ENCODE measurements around the gene GARIN5A. TPM values are rescaled to one million over a fixed set of nuclear protein-coding genes. Genes with fewer than 3 reads are reported as not detected.
A peak's percentile ranks its signal among the peaks of the same experiment; 100 is the strongest.

GARIN5A gene
- total and polyA plus RNA-seq, 8 donors = 0.55 to 3.1 (median 1.4) TPM; not detected in 2

DNA sequence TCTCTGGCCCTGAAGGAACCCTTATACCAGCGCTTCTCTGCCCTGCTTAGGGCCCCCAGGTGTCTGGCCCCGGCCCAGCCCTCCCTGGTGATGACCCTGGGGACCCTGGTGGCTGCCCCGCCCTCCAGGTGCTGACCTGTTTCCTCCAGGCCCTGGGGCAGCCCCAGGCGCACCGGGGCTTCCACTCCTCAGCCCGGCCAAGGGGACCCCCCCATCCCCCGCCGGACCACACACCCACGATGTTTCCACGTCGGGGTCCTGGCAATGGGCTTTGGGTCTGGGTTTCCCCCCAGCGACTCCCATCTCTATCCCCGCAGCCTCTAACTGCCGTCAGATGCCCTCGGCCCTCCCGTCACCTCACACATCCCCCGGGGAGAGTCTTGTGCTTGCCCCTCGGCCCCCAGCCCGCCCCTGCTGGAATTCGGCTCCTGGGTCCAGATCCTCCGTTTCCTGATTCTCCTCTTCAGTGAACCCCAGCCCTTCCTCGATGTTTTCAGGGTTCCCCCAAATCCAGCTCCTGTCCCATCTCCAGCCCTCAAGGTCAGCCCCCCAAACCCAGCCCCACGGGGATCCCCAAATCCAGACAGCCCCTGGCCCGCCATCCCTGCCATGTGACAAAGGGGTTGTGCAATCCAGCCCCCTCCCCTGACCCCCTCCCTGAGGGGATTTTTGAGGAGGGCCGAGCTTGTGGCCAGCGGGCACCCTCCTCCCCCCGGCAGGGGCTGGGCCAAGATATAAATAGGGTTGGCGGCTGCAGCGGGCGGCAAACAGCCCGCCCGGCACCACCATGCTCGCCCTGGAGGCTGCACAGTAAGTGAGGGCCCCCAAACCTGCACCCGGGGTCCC lies 58.2 kb downstream of the GARIN5A start, which contains the start of gene SPIB:
TSS of gene SPIB (plus strand) at position 763 of the 846 bp plus-strand sequence. CDS start at position 788, 25 bp downstream.
- peaks cover 0 to 73% (median 30%) of the 10 kb centered on the region in 3 donors for H3K27me3 ChIP-seq
- no peak for TF ChIP-seq POLR2AphosphoS5 (IDR thresholded peaks at IDR 0.05)
- no peak for TF ChIP-seq CTCF (IDR thresholded peaks at IDR 0.05)
- no peak for TF ChIP-seq EP300 (IDR thresholded peaks at IDR 0.05)
- no peak for TF ChIP-seq POLR2A (IDR thresholded peaks at IDR 0.05)
- H3K27ac ChIP-seq = no peak within 1 kb of the TSS
- peak within 1 kb of the TSS in 1 of 4 donors; percentile 13 for H3K4me3 ChIP-seq
- H3K9me3 ChIP-seq = no peaks in the 10 kb centered on the region
- H3K4me1 ChIP-seq = peaks cover 0 to 37% (median 26%) of the 10 kb centered on the region in 4 donors
- 16 to 29% (median 19%) methylated on average over 27 to 34 of the region's 34 CpGs for WGBS, 5 donors
- peak in 1 of 2 donors; percentile 51 for DNase-seq
- intact Hi-C loops (cut with DNase I; ENCODE audit: low total_unique reads) = no loop called here
- no peaks in the 10 kb centered on the region for H3K36me3 ChIP-seq

DNA sequence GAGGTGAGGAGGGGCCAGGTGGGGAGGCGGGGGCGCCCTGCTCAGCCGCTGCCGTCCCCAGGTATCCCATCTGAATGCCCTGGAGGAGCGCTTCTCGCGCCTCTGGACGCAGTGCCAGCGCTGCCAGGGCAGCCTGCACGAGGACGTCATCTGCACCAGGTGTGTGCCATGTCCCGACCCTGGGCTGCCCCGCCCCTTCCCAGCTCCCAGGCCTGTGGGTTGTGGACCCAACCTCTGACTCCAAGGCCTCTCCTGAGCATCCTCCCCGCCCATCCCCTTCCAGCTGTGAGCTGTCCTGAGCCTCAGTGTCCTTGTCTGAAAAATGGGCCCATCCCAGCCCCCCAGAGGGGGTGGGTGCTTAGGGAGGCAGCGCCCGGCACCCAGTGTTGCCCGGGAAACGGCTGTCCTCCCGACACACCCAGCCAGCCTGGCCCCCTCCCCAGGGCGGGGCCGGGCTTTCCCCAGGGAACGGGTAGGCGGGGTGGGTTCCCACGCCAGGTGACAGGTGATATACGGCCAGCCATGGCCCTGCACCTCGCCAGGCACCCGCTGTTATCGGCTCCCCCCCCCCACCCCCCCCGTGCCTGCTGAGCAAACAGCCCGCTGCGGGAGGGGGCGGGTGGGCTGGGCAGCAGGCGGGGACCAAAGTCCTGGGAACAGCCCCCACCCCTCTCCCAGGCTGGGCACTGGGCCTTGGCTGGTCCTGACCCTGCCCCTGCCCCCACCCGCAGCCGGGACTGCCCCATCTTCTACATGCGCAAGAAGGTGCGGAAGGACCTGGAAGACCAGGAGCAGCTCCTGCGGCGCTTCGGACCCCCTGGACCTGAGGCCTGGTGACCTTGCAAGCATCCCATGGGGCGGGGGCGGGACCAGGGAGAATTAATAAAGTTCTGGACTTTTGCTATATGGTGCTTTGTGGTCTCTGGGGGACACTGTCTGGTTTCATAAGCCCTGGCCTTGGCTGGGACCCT lies 59.3 kb downstream of the GARIN5A start:
- intact Hi-C loops (cut with DNase I; ENCODE audit: low total_unique reads) = no loop called here
- Histone ChIP-seq H3K9me3 (no peaks in the 10 kb centered on the region), H3K27me3 (peaks cover 0 to 63% (median 30%) of the 10 kb centered on the region in 3 donors), H3K4me1 (peaks cover 0 to 37% (median 26%) of the 10 kb centered on the region in 4 donors), H3K27ac (no peak overlapping the region), H3K36me3 (peaks cover 0 to 6% (median 0%) of the 10 kb centered on the region in 4 donors), H3K4me3 (peak overlapping the region in 1 of 4 donors; percentile 13)
- TF ChIP-seq POLR2AphosphoS5 (IDR thresholded peaks at IDR 0.05) = no peak
- no peak for TF ChIP-seq CTCF (IDR thresholded peaks at IDR 0.05)
- TF ChIP-seq POLR2A (IDR thresholded peaks at IDR 0.05) = no peak
- TF ChIP-seq EP300 (IDR thresholded peaks at IDR 0.05) = no peak
- WGBS, 5 donors = 24 to 56% (median 44%) methylated on average over 11 to 40 of the region's 42 CpGs
- peak; percentile 56 to 58 for DNase-seq

Other genes with a start within 250 kb of the GARIN5A start
- 1 to 10 TPM in 2 of 5 donors, under 1 TPM in 2, not detected in 1; 0.37 to 2.3 (median 0.95) TPM for gene KCNC3, start 147.5 kb downstream of the GARIN5A start, total RNA-seq
- under 1 TPM in 2 of 3 donors, not detected in 1; 0.25 to 0.31 TPM for gene KCNC3, start 147.5 kb downstream of the GARIN5A start, polyA plus RNA-seq
- gene NAPSA, start 111.2 kb downstream of the GARIN5A start, total RNA-seq = 10 to 100 TPM in 1 of 5 donors, 1 to 10 TPM in 1, under 1 TPM in 1, not detected in 2; 0.18 to 87.5 (median 1.2) TPM
- 1 to 10 TPM in 2 of 3 donors, under 1 TPM in 1; 0.50 to 2.8 (median 2.6) TPM for gene NAPSA, start 111.2 kb downstream of the GARIN5A start, polyA plus RNA-seq
- 100 to 1,000 TPM in 3 of 5 donors, 10 to 100 TPM in 2; 47.4 to 241 (median 110) TPM for gene NR1H2, start 100.4 kb downstream of the GARIN5A start, total RNA-seq
- 10 to 100 TPM; 55.2 to 70.4 (median 60.5) TPM for gene NR1H2, start 100.4 kb downstream of the GARIN5A start, polyA plus RNA-seq
- gene POLD1, start 92.5 kb downstream of the GARIN5A start, total RNA-seq = 10 to 100 TPM; 11.4 to 98.0 (median 17.9) TPM
- gene POLD1, start 92.5 kb downstream of the GARIN5A start, polyA plus RNA-seq = 10 to 100 TPM; 29.3 to 45.3 (median 35.2) TPM
- 10 to 100 TPM in 1 of 5 donors, under 1 TPM in 2, not detected in 2; 0.55 to 53.3 (median 0.58) TPM for gene SPIB, start 57.9 kb downstream of the GARIN5A start, total RNA-seq
- 1 to 10 TPM in 1 of 3 donors, under 1 TPM in 2; 0.19 to 1.9 (median 0.31) TPM for gene SPIB, start 57.9 kb downstream of the GARIN5A start, polyA plus RNA-seq
- gene MYBPC2, start 44.0 kb downstream of the GARIN5A start, total RNA-seq = not detected
- gene MYBPC2, start 44.0 kb downstream of the GARIN5A start, polyA plus RNA-seq = under 1 TPM in 2 of 3 donors, not detected in 1; 0.10 to 0.31 TPM
- gene EMC10, start 341 bp downstream of the GARIN5A start, total RNA-seq = 100 to 1,000 TPM in 1 of 5 donors, 10 to 100 TPM in 4; 30.8 to 284 (median 61.5) TPM
- 10 to 100 TPM; 33.5 to 63.2 (median 53.7) TPM for gene EMC10, start 341 bp downstream of the GARIN5A start, polyA plus RNA-seq
- 10 to 100 TPM in 3 of 5 donors, 1 to 10 TPM in 1, not detected in 1; 9.9 to 61.0 (median 14.5) TPM for gene JOSD2, start 34.3 kb upstream of the GARIN5A start, total RNA-seq
- gene JOSD2, start 34.3 kb upstream of the GARIN5A start, polyA plus RNA-seq = 10 to 100 TPM; 68.4 to 79.4 (median 68.5) TPM
- gene ASPDH, start 37.1 kb upstream of the GARIN5A start, total RNA-seq = not detected
- gene ASPDH, start 37.1 kb upstream of the GARIN5A start, polyA plus RNA-seq = not detected
- gene LRRC4B, start 91.6 kb upstream of the GARIN5A start, total RNA-seq = 1 to 10 TPM in 3 of 5 donors, under 1 TPM in 1, not detected in 1; 0.45 to 4.4 (median 2.2) TPM
- 1 to 10 TPM; 1.2 to 1.5 (median 1.5) TPM for gene LRRC4B, start 91.6 kb upstream of the GARIN5A start, polyA plus RNA-seq
- gene SYT3, start 163.0 kb upstream of the GARIN5A start, total RNA-seq = 1 to 10 TPM in 1 of 5 donors, under 1 TPM in 1, not detected in 3; 0.14 to 1.3 TPM
- under 1 TPM in 1 of 3 donors, not detected in 2; 0.13 TPM for gene SYT3, start 163.0 kb upstream of the GARIN5A start, polyA plus RNA-seq
- not detected for gene C19orf81, start 172.6 kb upstream of the GARIN5A start, total RNA-seq
- gene C19orf81, start 172.6 kb upstream of the GARIN5A start, polyA plus RNA-seq = 1 to 10 TPM in 1 of 3 donors, not detected in 2; 2.3 TPM
- 1 to 10 TPM in 1 of 5 donors, not detected in 4; 1.5 TPM for gene SHANK1, start 243.0 kb upstream of the GARIN5A start, total RNA-seq
- gene SHANK1, start 243.0 kb upstream of the GARIN5A start, polyA plus RNA-seq = 1 to 10 TPM in 1 of 3 donors, under 1 TPM in 2; 0.15 to 1.2 (median 0.15) TPM
- 10 to 100 TPM in 2 of 5 donors, 1 to 10 TPM in 1, under 1 TPM in 1, not detected in 1; 0.89 to 33.9 (median 12.2) TPM for gene CLEC11A, start 246.5 kb upstream of the GARIN5A start, total RNA-seq
- gene CLEC11A, start 246.5 kb upstream of the GARIN5A start, polyA plus RNA-seq = 1 to 10 TPM; 4.3 to 7.0 (median 6.9) TPM